GM23248 (cell line): ENCODE measurements around the gene CDX1. TPM values are rescaled to one million over a fixed set of nuclear protein-coding genes. Genes with fewer than 3 reads are reported as not detected.

Source experiments
- DNase-seq: peaks from one replicate; pipeline ENCODE4 v3.0.0-alpha.2; 2015
- H2AFZ ChIP-seq: fragments of 200-600 bp; sonication (generic); 2 replicates; pipeline ENCODE4 v1.6.1; 2016; ENCODE audit warnings: antibody characterized with exemption
- H3F3A ChIP-seq: fragments of 200-600 bp; sonication (generic); 2 replicates; pipeline ENCODE4 v1.6.1; 2016; ENCODE audit warnings: mild to moderate bottlenecking, antibody characterized with exemption, mixed run types; ENCODE audit not compliant: insufficient read depth
- H3K27ac ChIP-seq: fragments of 200-600 bp; sonication (generic); 2 replicates; pipeline ENCODE4 v1.5.1; 2016; ENCODE audit warnings: mild to moderate bottlenecking
- H3K27me3 ChIP-seq: fragments of 200-600 bp; sonication (generic); replicated peaks from 2 replicates; pipeline ENCODE4 v1.6.1; 2016; ENCODE audit warnings: mild to moderate bottlenecking; ENCODE audit not compliant: insufficient read depth
- H3K36me3 ChIP-seq: fragments of 200-600 bp; sonication (generic); 2 replicates; pipeline ENCODE4 v1.6.1; 2016; ENCODE audit warnings: low read depth, mild to moderate bottlenecking
- H3K4me1 ChIP-seq: fragments of 200-600 bp; sonication (generic); 2 replicates; pipeline ENCODE4 v1.6.1; 2016; ENCODE audit warnings: mild to moderate bottlenecking; ENCODE audit not compliant: insufficient read depth
- H3K4me2 ChIP-seq: fragments of 200-600 bp; sonication (generic); one replicate; pipeline ENCODE4 v1.6.1; 2016; ENCODE audit warnings: mild to moderate bottlenecking; ENCODE audit not compliant: unreplicated experiment
- H3K4me3 ChIP-seq: fragments of 200-600 bp; sonication (generic); 2 replicates; pipeline ENCODE4 v1.5.1; 2016; ENCODE audit warnings: mild to moderate bottlenecking
- H3K79me2 ChIP-seq: fragments of 200-600 bp; sonication (generic); 2 replicates; pipeline ENCODE4 v1.6.1; 2016; ENCODE audit warnings: mild to moderate bottlenecking; ENCODE audit not compliant: insufficient read depth
- H3K9ac ChIP-seq: fragments of 200-600 bp; sonication (generic); 2 replicates; pipeline ENCODE4 v1.6.1; 2016; ENCODE audit warnings: mild to moderate bottlenecking
- H3K9me2 ChIP-seq: fragments of 200-600 bp; sonication (generic); 2 replicates; pipeline ENCODE4 v1.6.1; 2016; ENCODE audit warnings: mixed run types, mild to moderate bottlenecking, moderate library complexity; ENCODE audit not compliant: insufficient read depth
- H3K9me3 ChIP-seq: fragments of 200-600 bp; sonication (generic); one replicate; pipeline ENCODE4 v1.6.1; 2017; ENCODE audit warnings: low read depth
- H4K20me1 ChIP-seq: fragments of 200-600 bp; sonication (generic); 2 replicates; pipeline ENCODE4 v1.6.0; 2016; ENCODE audit not compliant: insufficient read depth
- EZH2 ChIP-seq: fragments of 200-600 bp; sonication (generic); IDR thresholded peaks from 2 replicates; pipeline ENCODE4 v1.6.1; 2018; ENCODE audit warnings: antibody characterized with exemption, mild to moderate bottlenecking; ENCODE audit not compliant: insufficient read depth, poor library complexity, severe bottlenecking
- EZH2phosphoT487 ChIP-seq: fragments of 200-600 bp; sonication (generic); IDR thresholded peaks from 2 replicates; pipeline ENCODE4 v1.6.1; 2018; ENCODE audit warnings: antibody characterized with exemption, moderate library complexity, mild to moderate bottlenecking, low read depth; ENCODE audit not compliant: insufficient read depth
- WGBS, 2 experiments: methylation state at CpG; one replicate each; pipeline ENCODE4 v1.1.6; 2015 to 2017; ENCODE audit warnings: low lambda C conversion rate in 2 of 2, low coverage in 1 of 2; ENCODE audit errors: missing lambda C conversion rate in 2 of 2; 5-methylcytosine and 5-hydroxymethylcytosine counted together
- in situ Hi-C: fragments of 300-500 bp; cut with MboI; formaldehyde crosslinking; loops from 2 replicates; pipeline ENCODE4 v1.15.0; 2020
- polyA plus RNA-seq: library from polyadenylated mRNA; unstranded; fragments of >200 nt; fragmentation: Nextera tagmentation; extraction: Ambion mirVana; gene quantifications from 2 replicates; pipeline ENCODE4 v1.2.1, GENCODE V29; 2016
- total RNA-seq: library from RNA; depleted of rRNA; stranded (reverse); fragments of >200 nt; shearing (Covaris generic); gene quantifications from 2 replicates; pipeline ENCODE4 v1.2.3, GENCODE V29; 2014

CDX1 gene
- total and polyA plus RNA-seq, 2 experiments from 2014 or later: not detected

- no peak overlapping the region for H3K27ac ChIP-seq
- no peak overlapping the region for H3K9ac ChIP-seq
- no peak overlapping the region for H3K4me2 ChIP-seq
- no peaks in the 10 kb centered on the region for H3K9me2 ChIP-seq
- no peaks in the 10 kb centered on the region for H3K79me2 ChIP-seq
- WGBS, 2 experiments: 65% methylated on average over 8 of the region's 8 CpGs
- no peaks in the 10 kb centered on the region for H4K20me1 ChIP-seq
- H3K4me1 ChIP-seq: no peaks in the 10 kb centered on the region
- peak; percentile 33 for DNase-seq
- no peaks in the 10 kb centered on the region for H3K27me3 ChIP-seq
- no peaks in the 10 kb centered on the region for H3K36me3 ChIP-seq
- no peak overlapping the region for H3K4me3 ChIP-seq
- no peak overlapping the region for H2AFZ ChIP-seq
- in situ Hi-C loops: loop anchor here (25.0 kb wide), 1 partner anchor 387 kb away; no protein-coding TSS in a partner anchor
- no peaks in the 10 kb centered on the region for H3K9me3 ChIP-seq
- TF ChIP-seq EZH2 (no peak), EZH2phosphoT487 (no peak)
- 0 out of 2 replicates have a peak, but pooled peaks cover 3% of the 10 kb centered on the region for H3F3A ChIP-seq
Observed at GRCh38 chr5:150224483-150225027, 58.0 kb downstream of the CDX1 start.

GRCh38 chr5:150227036-150227435, 60.5 kb downstream of the CDX1 start:
- TF ChIP-seq EZH2 (no peak), EZH2phosphoT487 (no peak)
- no peaks in the 10 kb centered on the region for H3K9me3 ChIP-seq
- in situ Hi-C loops: no loop called here
- H3K27ac ChIP-seq: no peak overlapping the region
- WGBS, 2 experiments: 96 to 100% methylated on average over 5 of the region's 5 CpGs
- no peaks in the 10 kb centered on the region for H3K9me2 ChIP-seq
- H3K27me3 ChIP-seq: no peaks in the 10 kb centered on the region
- no peaks in the 10 kb centered on the region for H3K36me3 ChIP-seq
- H3K79me2 ChIP-seq: no peaks in the 10 kb centered on the region
- H3K4me2 ChIP-seq: no peak overlapping the region
- H4K20me1 ChIP-seq: no peaks in the 10 kb centered on the region
- no peaks in the 10 kb centered on the region for H3K4me1 ChIP-seq
- DNase-seq: no peak
- H3K4me3 ChIP-seq: no peak overlapping the region
- H3F3A ChIP-seq: 0 out of 2 replicates have a peak, but pooled peaks cover 3% of the 10 kb centered on the region
- no peak overlapping the region for H2AFZ ChIP-seq
- no peak overlapping the region for H3K9ac ChIP-seq

- WGBS, 2 experiments: 73 to 79% methylated on average over 10 to 11 of the region's 11 CpGs
- no peak overlapping the region for H2AFZ ChIP-seq
- H4K20me1 ChIP-seq: no peaks in the 10 kb centered on the region
- TF ChIP-seq EZH2phosphoT487 (no peak), EZH2 (no peak)
- no peaks in the 10 kb centered on the region for H3K9me3 ChIP-seq
- no peaks in the 10 kb centered on the region for H3K4me1 ChIP-seq
- 0 out of 2 replicates have a peak, but pooled peaks cover 3% of the 10 kb centered on the region for H3F3A ChIP-seq
- DNase-seq: peak; percentile 75
- H3K9ac ChIP-seq: no peak overlapping the region
- in situ Hi-C loops: no loop called here
- no peak overlapping the region for H3K27ac ChIP-seq
- no peaks in the 10 kb centered on the region for H3K36me3 ChIP-seq
- no peaks in the 10 kb centered on the region for H3K9me2 ChIP-seq
- H3K79me2 ChIP-seq: no peaks in the 10 kb centered on the region
- H3K4me3 ChIP-seq: no peak overlapping the region
- H3K4me2 ChIP-seq: no peak overlapping the region
- no peaks in the 10 kb centered on the region for H3K27me3 ChIP-seq
Observed at GRCh38 chr5:150227606-150228273, 61.2 kb downstream of the CDX1 start.

- TF ChIP-seq EZH2phosphoT487 (no peak), EZH2 (no peak)
- in situ Hi-C loops: no loop called here
- Histone ChIP-seq H3K79me2 (no peaks in the 10 kb centered on the region), H2AFZ (no peak overlapping the region), H3K4me2 (no peak overlapping the region), H3K36me3 (no peaks in the 10 kb centered on the region), H4K20me1 (no peaks in the 10 kb centered on the region), H3K4me3 (no peak overlapping the region), H3K9me3 (no peaks in the 10 kb centered on the region), H3K27ac (no peak overlapping the region), H3K9ac (no peak overlapping the region), H3K4me1 (no peaks in the 10 kb centered on the region), H3F3A (no peaks in the 10 kb centered on the region), H3K27me3 (no peaks in the 10 kb centered on the region), H3K9me2 (no peaks in the 10 kb centered on the region)
- 59 to 61% methylated on average over 3 of the region's 3 CpGs for WGBS, 2 experiments
- DNase-seq: no peak
Observed at GRCh38 chr5:150229571-150229970, 63.0 kb downstream of the CDX1 start.
